HG03571 (cell line): ENCODE results near the gene TMEM53.
A peak's percentile ranks its signal among the peaks of the same experiment; 100 is the strongest.

Source experiments
- ATAC-seq: cut with Tn5 transposase; IDR thresholded peaks from one replicate; pipeline ENCODE4 v1.9.1; 2021; ENCODE audit not compliant: unreplicated experiment

TMEM53 gene

GRCh38 chr1:44631647-44632539 is 42.4 kb downstream of the TMEM53 start:
- ATAC-seq: peak; percentile 68

GRCh38 chr1:44631333-44631646 is 43.0 kb downstream of the TMEM53 start:
- no peak for ATAC-seq

GRCh38 chr1:44630116-44630515 is 44.2 kb downstream of the TMEM53 start:
- no peak for ATAC-seq

GRCh38 chr1:44628962-44629756 is 45.1 kb downstream of the TMEM53 start:
- no peak for ATAC-seq

GRCh38 chr1:44625348-44625747 is 48.9 kb downstream of the TMEM53 start:
- no peak for ATAC-seq

GRCh38 chr1:44624268-44624901 is 49.9 kb downstream of the TMEM53 start:
- ATAC-seq: no peak

- no peak for ATAC-seq
Observed at GRCh38 chr1:44621841-44622286, 52.4 kb downstream of the TMEM53 start.

GRCh38 chr1:44620072-44620471 is 54.2 kb downstream of the TMEM53 start:
- no peak for ATAC-seq

- ATAC-seq: no peak
Observed at GRCh38 chr1:44619261-44619900, 54.9 kb downstream of the TMEM53 start.

- ATAC-seq: no peak
Observed at GRCh38 chr1:44617703-44618029, 56.6 kb downstream of the TMEM53 start.

- ATAC-seq: no peak
Observed at GRCh38 chr1:44616991-44617702, 57.1 kb downstream of the TMEM53 start.

- ATAC-seq: no peak
Observed at GRCh38 chr1:44616284-44616990, 57.8 kb downstream of the TMEM53 start.

- no peak for ATAC-seq
Observed at GRCh38 chr1:44613941-44614340, 60.3 kb downstream of the TMEM53 start.

- no peak for ATAC-seq
Observed at GRCh38 chr1:44611866-44612265, 62.4 kb downstream of the TMEM53 start.

GRCh38 chr1:44611419-44611818 is 62.9 kb downstream of the TMEM53 start:
- no peak for ATAC-seq

- ATAC-seq: no peak
Observed at GRCh38 chr1:44610527-44611148, 63.6 kb downstream of the TMEM53 start.

- no peak for ATAC-seq
Observed at GRCh38 chr1:44609768-44610526, 64.3 kb downstream of the TMEM53 start.

- ATAC-seq: no peak
Observed at GRCh38 chr1:44609412-44609767, 64.9 kb downstream of the TMEM53 start.

GRCh38 chr1:44608141-44608540 is 66.1 kb downstream of the TMEM53 start:
- ATAC-seq: no peak
